ENCODE measurements around the gene CLIP1. TPM values are rescaled to one million over a fixed set of nuclear protein-coding genes. Genes with fewer than 3 reads are reported as not detected.
A peak's percentile ranks its signal among the peaks of the same experiment; 100 is the strongest.

Gene CLIP1
- total RNA-seq, 1 experiment from 2014 or later = 18.0 TPM

- Histone ChIP-seq H3K4me1 (peaks cover 9% of the 10 kb centered on the region; the same call in 1 of the 2 replicates), H3K27me3 (no peaks in the 10 kb centered on the region), H3K9me3 (replicated peaks) (no peaks in the 10 kb centered on the region), H3K4me3 (peak overlapping the region; percentile 36), H3K27ac (no peak overlapping the region), H3K36me3 (peaks cover 2% of the 10 kb centered on the region)
- DNase-seq = no peak
Observed at GRCh38 chr12:122226366-122227125, 195.9 kb downstream of the CLIP1 start.

DNA sequence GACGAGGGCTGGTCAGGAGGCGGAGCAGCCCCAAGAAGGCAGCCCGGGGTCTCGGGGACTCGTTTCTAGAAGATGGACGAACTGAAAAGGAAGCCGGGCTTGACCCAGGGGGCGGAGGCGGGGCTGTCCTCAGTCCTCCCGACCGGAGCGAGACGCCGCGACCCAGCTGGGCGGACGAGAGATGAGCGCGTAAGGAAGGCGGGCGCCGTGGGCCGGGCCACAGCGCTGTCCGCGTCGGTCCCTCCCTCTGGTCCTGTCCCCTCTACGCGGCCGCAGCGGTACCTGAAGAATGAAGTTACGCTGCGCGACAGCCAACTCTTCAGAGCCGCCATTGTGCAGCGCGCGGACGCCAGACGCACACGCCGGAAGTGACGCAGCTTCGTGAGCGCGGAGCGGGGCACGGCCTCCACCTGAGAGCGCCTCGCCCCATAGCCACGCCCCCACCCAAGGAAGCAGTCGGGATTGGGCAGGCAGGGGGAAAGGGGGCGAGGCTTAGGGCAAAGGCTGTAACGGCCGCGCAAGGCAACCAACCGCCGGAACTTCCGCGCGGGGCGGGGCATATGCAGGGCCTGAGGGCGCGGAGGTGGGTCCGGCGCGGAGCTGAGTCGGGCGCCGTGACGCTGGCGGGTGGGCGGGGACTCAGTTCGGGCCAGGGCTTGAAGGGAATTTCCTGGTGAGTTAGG, 196.6 kb downstream of the CLIP1 start, which contains the start of gene DIABLO:
Gene DIABLO, minus strand, starts transcription at position 370 of the 683 bp plus-strand sequence. Its CDS starts 38 bp downstream, at position 332.
- no peaks in the 10 kb centered on the region for H3K27me3 ChIP-seq
- peak within 1 kb of the TSS; percentile 70 for H3K4me3 ChIP-seq
- H3K9me3 ChIP-seq (replicated peaks) = no peaks in the 10 kb centered on the region
- H3K27ac ChIP-seq = peak within 1 kb of the TSS; percentile 63
- peak; percentile 99 for DNase-seq
- H3K36me3 ChIP-seq = peaks cover 6% of the 10 kb centered on the region; the same call in 1 of the 2 replicates
- peaks cover 9% of the 10 kb centered on the region; the same call in 1 of the 2 replicates for H3K4me1 ChIP-seq

Other genes starting within 250 kb of the CLIP1 start
- not detected in 2 replicates for gene IL31, start 248.4 kb downstream of the CLIP1 start, total RNA-seq (2014; rRNA removed; shearing (Covaris generic))
- gene LRRC43, start 239.5 kb downstream of the CLIP1 start, total RNA-seq (2014; rRNA removed; shearing (Covaris generic)) = 0.61 and 0.79 TPM in 2 replicates
- 0.26 TPM in 1 of 2 replicates, not detected in the other for gene B3GNT4, start 219.0 kb downstream of the CLIP1 start, total RNA-seq (2014; rRNA removed; shearing (Covaris generic))
- 61.6 and 64.0 TPM in 2 replicates for gene DIABLO, start 196.6 kb downstream of the CLIP1 start, total RNA-seq (2014; rRNA removed; shearing (Covaris generic))
- gene VPS33A, start 156.2 kb downstream of the CLIP1 start, total RNA-seq (2014; rRNA removed; shearing (Covaris generic)) = 24.2 and 25.4 TPM in 2 replicates
- 20.3 and 25.2 TPM in 2 replicates for gene ZCCHC8, start 78.3 kb upstream of the CLIP1 start, total RNA-seq (2014; rRNA removed; shearing (Covaris generic))
- 66.3 and 88.0 TPM in 2 replicates for gene RSRC2, start 104.3 kb upstream of the CLIP1 start, total RNA-seq (2014; rRNA removed; shearing (Covaris generic))
- 63.3 and 75.4 TPM in 2 replicates for gene KNTC1, start 104.6 kb upstream of the CLIP1 start, total RNA-seq (2014; rRNA removed; shearing (Covaris generic))